ENCODE results near the gene VEPH1.

VEPH1 gene

GRCh38 chr3:157443905-157444796, 59.1 kb downstream of the VEPH1 start:
- Histone ChIP-seq H3K9me3 (ENCODE audit: control insufficient read depth, insufficient read depth, low read length) (no peaks in the 10 kb centered on the region), H3K27ac (ENCODE audit: low read depth, low read length) (no peak overlapping the region), H3K27me3 (ENCODE audit: control insufficient read depth, low read length) (peaks cover 5% of the 10 kb centered on the region), H3K9me2 (replicated peaks; ENCODE audit: control insufficient read depth, low read length) (no peaks in the 10 kb centered on the region), H3K4me3 (ENCODE audit: low read length) (no peak overlapping the region), H3K79me2 (ENCODE audit: control insufficient read depth, low read length) (no peaks in the 10 kb centered on the region), H3K4me2 (ENCODE audit: low read length) (no peak overlapping the region), H3F3A (ENCODE audit: control insufficient read depth, insufficient read depth) (no peaks in the 10 kb centered on the region), H4K20me1 (ENCODE audit: control insufficient read depth, insufficient read depth, low read depth, low read length) (no peaks in the 10 kb centered on the region), H3K36me3 (ENCODE audit: control insufficient read depth, low read length) (no peaks in the 10 kb centered on the region), H3K4me1 (ENCODE audit: control insufficient read depth, low read length) (no peaks in the 10 kb centered on the region)
- TF ChIP-seq CTCF (IDR thresholded peaks at IDR 0.05; ENCODE audit: low read depth, low read length, poor library complexity, severe bottlenecking) = no peak
- TF ChIP-seq EZH2phosphoT487 (IDR thresholded peaks at IDR 0.05; ENCODE audit: borderline replicate concordance, low read length) = no peak

- no peaks in the 10 kb centered on the region for H3K4me1 ChIP-seq (ENCODE audit: control insufficient read depth, low read length)
- H3K27me3 ChIP-seq (ENCODE audit: control insufficient read depth, low read length) = peaks cover 5% of the 10 kb centered on the region
- H3K4me2 ChIP-seq (ENCODE audit: low read length) = no peak overlapping the region
- H3K4me3 ChIP-seq (ENCODE audit: low read length) = no peak overlapping the region
- no peaks in the 10 kb centered on the region for H3K36me3 ChIP-seq (ENCODE audit: control insufficient read depth, low read length)
- H3K27ac ChIP-seq (ENCODE audit: low read depth, low read length) = no peak overlapping the region
- no peaks in the 10 kb centered on the region for H3K79me2 ChIP-seq (ENCODE audit: control insufficient read depth, low read length)
- H3F3A ChIP-seq (ENCODE audit: control insufficient read depth, insufficient read depth) = no peaks in the 10 kb centered on the region
- TF ChIP-seq EZH2phosphoT487 (IDR thresholded peaks at IDR 0.05; ENCODE audit: borderline replicate concordance, low read length) = no peak
- no peak for TF ChIP-seq CTCF (IDR thresholded peaks at IDR 0.05; ENCODE audit: low read depth, low read length, poor library complexity, severe bottlenecking)
- H3K9me2 ChIP-seq (replicated peaks; ENCODE audit: control insufficient read depth, low read length) = no peaks in the 10 kb centered on the region
- no peaks in the 10 kb centered on the region for H4K20me1 ChIP-seq (ENCODE audit: control insufficient read depth, insufficient read depth, low read depth, low read length)
- no peaks in the 10 kb centered on the region for H3K9me3 ChIP-seq (ENCODE audit: control insufficient read depth, insufficient read depth, low read length)
These were observed 60.5 kb downstream of the VEPH1 start for GRCh38 chr3:157442729-157443128.

- no peaks in the 10 kb centered on the region for H3F3A ChIP-seq (ENCODE audit: control insufficient read depth, insufficient read depth)
- TF ChIP-seq EZH2phosphoT487 (IDR thresholded peaks at IDR 0.05; ENCODE audit: borderline replicate concordance, low read length) (no peak), CTCF (IDR thresholded peaks at IDR 0.05; ENCODE audit: low read depth, low read length, poor library complexity, severe bottlenecking) (no peak)
These were observed 62.1 kb downstream of the VEPH1 start for GRCh38 chr3:157441102-157441624.

More at GRCh38 chr3:157441102-157441624, 62.1 kb downstream of the VEPH1 start:
- H3K27ac ChIP-seq (ENCODE audit: low read depth, low read length) = no peak overlapping the region
- H3K4me2 ChIP-seq (ENCODE audit: low read length) = no peak overlapping the region
- H4K20me1 ChIP-seq (ENCODE audit: control insufficient read depth, insufficient read depth, low read depth, low read length) = no peaks in the 10 kb centered on the region
- H3K4me3 ChIP-seq (ENCODE audit: low read length) = no peak overlapping the region
- no peaks in the 10 kb centered on the region for H3K9me3 ChIP-seq (ENCODE audit: control insufficient read depth, insufficient read depth, low read length)
- no peaks in the 10 kb centered on the region for H3K9me2 ChIP-seq (replicated peaks; ENCODE audit: control insufficient read depth, low read length)
- H3K27me3 ChIP-seq (ENCODE audit: control insufficient read depth, low read length) = peaks cover 12% of the 10 kb centered on the region
- no peaks in the 10 kb centered on the region for H3K79me2 ChIP-seq (ENCODE audit: control insufficient read depth, low read length)
- H3K4me1 ChIP-seq (ENCODE audit: control insufficient read depth, low read length) = no peaks in the 10 kb centered on the region
- H3K36me3 ChIP-seq (ENCODE audit: control insufficient read depth, low read length) = no peaks in the 10 kb centered on the region

All from DOHH2 (cell line).